GM18511 (cell line): ENCODE measurements around the gene ACSS2.
A peak's percentile ranks its signal among the peaks of the same experiment; 100 is the strongest.

Experiments
- ATAC-seq: cut with Tn5 transposase; IDR thresholded peaks from one replicate; pipeline ENCODE4 v1.9.1; 2021; ENCODE audit warnings: mild to moderate bottlenecking, moderate library complexity; ENCODE audit not compliant: unreplicated experiment

The ACSS2 gene, protein sequence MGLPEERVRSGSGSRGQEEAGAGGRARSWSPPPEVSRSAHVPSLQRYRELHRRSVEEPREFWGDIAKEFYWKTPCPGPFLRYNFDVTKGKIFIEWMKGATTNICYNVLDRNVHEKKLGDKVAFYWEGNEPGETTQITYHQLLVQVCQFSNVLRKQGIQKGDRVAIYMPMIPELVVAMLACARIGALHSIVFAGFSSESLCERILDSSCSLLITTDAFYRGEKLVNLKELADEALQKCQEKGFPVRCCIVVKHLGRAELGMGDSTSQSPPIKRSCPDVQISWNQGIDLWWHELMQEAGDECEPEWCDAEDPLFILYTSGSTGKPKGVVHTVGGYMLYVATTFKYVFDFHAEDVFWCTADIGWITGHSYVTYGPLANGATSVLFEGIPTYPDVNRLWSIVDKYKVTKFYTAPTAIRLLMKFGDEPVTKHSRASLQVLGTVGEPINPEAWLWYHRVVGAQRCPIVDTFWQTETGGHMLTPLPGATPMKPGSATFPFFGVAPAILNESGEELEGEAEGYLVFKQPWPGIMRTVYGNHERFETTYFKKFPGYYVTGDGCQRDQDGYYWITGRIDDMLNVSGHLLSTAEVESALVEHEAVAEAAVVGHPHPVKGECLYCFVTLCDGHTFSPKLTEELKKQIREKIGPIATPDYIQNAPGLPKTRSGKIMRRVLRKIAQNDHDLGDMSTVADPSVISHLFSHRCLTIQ

DNA sequence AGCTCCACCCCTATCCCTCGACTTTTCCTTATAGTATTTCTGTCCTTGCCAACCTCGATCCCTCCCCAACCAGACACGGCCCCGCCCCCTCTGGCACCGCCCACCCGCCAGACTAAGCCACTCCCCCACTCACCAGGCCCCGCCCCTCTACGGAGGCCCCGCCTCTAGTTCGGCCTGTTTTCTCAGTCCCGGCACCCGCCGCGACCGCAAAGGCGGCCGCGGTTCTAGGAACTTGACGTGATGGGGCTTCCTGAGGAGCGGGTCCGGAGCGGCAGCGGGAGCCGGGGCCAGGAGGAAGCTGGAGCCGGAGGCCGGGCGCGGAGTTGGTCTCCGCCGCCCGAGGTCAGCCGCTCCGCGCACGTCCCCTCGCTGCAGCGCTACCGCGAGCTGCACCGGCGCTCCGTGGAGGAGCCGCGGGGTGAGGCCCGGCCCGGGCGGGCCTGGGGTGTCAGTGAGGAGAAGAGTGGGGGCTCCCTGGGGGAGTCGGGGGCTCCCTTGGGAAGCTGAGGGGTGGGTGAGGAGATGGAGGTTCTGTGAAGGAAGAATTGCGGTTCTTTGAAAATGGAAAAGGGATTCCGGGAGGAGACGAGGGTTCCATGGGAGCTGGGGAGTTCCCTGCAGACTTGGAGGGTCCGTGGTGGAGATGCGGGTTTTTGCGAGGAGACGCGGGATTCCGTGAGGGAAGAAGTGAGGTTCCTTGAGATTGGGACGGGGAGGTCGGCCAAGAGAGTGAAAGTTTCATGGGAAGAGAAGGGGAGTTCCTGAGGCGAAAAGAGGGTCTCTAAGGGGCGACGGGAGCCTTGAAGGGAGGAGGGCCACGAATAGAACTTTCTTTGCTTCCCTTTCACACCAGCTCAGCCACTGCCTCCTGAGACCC is at the start of gene ACSS2:
Gene ACSS2, plus strand, starts transcription at position 207 of the 877 bp plus-strand sequence. Its CDS starts 34 bp downstream, at position 241.
- ATAC-seq = peak; percentile 42

DNA sequence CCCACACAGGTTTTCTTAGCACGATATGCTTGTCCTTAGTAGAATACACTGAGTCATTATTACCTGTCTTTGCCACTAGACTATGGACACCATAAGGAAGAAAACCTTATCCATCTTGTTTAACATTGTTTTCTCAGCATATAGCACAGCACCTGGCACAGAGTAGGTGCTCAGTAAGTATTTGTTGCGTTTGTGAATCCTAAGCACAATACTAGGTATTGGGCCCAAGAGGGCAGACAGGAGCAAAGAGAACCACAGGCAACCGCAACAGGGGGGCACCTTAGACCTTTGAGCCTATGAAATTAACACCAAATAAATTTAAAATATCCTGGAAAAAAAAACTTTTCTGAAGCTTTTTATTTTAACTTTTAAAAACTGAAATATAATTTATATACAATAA is 47.2 kb upstream of the ACSS2 start:
- ATAC-seq = no peak

DNA sequence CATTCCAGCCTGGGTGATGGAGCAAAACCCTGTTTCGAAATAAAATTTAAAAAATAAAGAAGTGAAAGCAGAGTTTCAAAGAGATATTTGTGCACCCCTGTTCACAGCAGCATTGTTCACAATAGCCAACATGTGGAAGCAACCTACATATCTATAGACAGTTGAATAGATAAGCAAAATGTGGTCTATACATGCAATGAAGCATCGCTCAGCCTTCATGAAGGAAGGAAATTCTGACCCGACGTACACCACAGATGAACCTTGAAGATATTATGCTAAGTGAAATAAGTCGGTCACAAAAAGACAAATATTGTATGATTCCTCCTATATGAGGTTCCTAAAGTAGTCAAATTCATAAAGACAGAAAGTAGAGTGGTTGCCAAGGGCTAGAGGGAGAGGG is 44.5 kb upstream of the ACSS2 start:
- ATAC-seq = no peak

DNA sequence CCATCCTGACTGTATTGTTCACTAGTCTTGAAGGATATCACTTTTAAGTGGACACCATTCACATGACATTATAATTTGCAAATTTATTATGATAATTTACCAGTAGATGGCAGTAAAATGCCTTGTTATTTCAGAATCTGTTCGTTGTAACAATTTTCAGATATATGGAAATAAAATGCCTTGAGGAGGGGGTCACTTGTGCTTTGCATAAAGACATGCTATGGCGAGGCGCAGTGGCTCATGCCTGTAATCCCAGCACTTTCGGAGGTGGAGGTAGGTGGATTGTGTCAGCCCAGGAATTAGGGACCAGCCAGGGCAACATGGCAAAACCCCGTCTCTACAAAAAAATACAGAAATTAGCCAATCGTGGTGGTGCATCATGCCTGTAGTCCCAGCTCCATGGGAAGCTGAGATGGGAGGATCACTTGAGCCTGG is 41.9 kb upstream of the ACSS2 start:
- ATAC-seq = no peak

DNA sequence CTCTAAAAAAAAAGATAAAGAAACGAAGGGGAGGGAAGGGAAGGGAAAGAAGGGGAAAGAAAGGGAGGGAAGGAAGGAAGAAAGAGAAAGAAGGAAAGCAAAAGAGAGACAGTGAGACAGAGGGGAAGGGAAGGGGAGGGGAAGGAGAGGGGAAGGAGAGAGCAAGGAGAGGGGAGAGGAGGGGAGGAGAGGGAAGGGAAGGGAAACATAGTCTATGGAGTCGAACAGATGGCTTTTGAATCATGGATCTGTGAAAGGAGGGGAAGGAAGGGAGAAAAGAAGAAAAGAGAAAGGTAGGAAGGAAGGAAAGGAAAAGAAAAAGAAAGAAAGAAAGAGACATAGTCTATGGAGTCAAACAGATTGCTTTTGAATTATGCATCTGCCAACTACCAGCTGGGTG is 34.3 kb upstream of the ACSS2 start:
- ATAC-seq = no peak

DNA sequence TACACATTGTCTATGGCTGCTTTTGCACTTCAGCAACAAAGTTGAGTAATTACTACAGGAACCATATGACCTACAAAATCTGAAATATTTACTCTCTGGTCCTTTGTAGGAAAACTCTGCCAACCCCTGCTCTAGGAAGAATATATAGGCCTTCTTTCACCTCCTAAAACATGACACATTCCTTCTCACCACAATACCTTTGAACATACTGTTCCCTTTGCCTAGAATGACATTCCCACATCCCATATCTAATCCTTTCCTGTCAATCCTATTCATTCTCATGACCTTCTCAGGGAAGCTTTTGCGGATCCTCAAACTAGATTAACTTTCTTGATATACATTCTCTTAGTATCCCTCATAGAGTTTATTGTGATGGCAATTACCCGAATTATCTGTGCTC is 33.0 kb upstream of the ACSS2 start:
- ATAC-seq = no peak

DNA sequence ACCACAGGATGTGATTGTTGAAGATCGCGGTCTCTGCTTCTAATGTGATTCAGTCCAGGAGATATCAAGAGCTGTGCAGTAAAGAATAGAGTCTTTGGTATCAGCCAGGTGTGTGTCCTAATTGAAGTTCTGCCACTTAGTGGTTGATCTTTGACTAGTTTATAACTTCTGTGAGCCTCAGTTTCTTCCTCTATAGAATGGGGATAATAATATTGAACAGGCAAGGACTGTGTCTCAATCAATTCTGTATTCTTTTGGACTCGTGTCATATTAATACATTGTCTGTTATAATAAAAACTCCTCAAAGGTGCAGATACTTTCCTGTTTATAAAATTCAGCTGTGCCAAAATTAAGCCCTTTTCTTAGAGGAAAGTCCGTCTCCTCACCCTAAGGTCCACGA is 27.8 kb upstream of the ACSS2 start:
- no peak for ATAC-seq

DNA sequence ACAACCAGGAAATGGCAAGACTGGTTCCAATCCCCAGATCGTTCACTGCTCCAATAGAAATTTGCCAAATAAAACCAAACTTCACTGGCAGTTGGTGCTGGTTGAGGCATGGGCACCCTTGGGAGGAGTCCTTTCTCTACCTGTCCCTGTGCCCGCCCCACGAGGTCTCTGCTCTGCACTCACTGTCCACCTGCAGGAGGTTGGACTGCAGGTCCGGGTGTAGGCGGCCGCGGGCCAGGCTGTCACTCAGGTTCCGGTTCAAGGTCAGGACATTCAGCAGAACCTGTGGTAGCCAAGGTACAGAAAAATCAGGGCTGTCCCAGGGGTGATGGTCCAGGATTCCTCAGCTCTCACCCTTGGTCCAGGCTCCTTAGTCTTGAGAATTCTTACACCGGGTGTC is 26.6 kb upstream of the ACSS2 start:
- no peak for ATAC-seq

DNA sequence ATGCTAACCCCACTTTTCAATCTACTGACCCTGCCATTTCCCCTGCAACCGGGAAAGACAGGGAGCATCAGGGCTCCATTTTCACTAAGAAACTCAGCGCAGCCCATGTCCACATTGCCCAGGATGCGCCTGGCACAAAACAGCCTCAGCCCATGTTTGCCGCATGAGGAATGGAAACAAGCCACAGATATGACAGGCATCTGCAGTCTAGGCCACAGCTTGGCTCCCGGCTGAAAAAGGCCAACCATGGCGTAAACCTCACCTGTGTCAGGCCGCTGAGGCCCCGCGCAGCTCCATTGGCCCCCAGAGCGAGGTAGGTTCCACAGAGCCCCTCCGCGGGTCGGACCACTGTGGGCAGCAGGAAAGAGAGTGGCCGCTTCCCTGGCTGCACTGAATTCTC is 25.4 kb upstream of the ACSS2 start:
- no peak for ATAC-seq

DNA sequence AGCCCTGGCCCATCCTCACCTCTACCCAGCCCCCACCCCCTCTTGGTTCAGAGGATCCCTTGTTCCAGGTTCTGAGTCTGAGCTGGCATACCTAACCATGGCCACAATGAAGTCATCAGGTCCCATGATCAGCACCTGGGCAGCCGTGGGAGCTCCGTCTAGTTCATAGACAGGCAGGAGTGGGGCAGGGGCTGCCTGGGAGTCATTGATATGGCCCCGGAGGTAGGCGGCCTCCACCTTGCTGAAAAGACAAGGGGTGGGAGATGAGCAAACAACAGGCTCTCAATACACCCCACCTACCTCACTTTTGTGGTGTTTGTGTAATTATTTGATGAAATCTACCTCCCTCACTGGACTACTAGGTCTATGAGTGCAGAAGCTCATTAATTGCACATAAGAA is 24.1 kb upstream of the ACSS2 start:
- no peak for ATAC-seq

DNA sequence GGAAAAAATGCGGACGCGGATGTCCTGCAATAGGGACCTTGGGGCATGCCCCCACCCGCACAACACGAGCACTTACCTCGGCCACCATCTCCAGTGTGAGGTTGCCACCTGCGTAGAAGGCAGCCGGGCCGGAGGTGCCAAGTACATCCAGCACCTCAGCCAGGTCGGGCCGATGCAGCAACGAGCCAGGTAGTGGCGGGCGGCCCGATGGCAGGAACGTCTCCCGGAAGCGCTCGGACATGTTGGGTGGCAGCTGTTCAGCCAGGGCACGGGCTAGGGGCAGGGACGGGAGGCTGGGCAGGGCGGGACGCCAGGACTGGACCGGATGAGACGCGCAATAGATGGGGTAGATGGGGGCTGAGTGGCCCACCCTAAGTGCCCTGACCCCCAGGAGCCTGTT is 17.0 kb upstream of the ACSS2 start:
- no peak for ATAC-seq

DNA sequence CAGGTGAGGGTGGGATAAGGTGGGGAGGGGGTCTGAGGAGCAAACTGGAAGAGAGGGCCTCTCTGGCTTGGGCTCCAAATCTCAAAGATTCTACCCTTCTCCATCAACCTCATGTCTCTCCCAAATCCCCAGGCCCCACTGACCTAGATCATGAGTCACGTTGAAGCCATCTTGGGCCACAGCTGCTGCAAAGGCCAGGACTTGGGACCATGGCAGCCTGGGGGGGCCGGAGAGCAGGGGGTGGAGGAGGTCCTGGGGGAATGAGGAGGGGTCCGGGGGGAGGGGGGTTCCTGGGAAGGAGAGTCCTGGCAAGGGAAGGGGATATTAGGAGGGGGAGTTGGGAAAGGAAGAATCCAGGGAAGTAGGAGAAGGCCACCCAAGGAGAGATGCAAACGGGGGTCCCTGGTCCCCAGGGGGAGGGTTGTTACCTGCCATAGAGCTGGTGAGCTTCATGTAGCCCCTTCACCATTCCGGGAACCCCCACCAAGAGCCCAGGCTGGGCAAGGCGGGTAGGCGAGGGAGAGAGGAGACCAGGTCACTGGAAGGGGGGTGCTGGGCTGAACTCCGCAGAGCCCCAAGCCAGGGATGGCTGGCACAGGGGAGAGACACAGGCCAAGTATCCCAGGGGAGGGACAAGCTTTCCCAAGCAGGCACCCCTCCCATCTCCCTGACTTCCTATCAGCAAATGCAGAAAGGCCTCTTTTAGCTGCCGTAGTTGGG is 16.4 kb upstream of the ACSS2 start:
- ATAC-seq = no peak

DNA sequence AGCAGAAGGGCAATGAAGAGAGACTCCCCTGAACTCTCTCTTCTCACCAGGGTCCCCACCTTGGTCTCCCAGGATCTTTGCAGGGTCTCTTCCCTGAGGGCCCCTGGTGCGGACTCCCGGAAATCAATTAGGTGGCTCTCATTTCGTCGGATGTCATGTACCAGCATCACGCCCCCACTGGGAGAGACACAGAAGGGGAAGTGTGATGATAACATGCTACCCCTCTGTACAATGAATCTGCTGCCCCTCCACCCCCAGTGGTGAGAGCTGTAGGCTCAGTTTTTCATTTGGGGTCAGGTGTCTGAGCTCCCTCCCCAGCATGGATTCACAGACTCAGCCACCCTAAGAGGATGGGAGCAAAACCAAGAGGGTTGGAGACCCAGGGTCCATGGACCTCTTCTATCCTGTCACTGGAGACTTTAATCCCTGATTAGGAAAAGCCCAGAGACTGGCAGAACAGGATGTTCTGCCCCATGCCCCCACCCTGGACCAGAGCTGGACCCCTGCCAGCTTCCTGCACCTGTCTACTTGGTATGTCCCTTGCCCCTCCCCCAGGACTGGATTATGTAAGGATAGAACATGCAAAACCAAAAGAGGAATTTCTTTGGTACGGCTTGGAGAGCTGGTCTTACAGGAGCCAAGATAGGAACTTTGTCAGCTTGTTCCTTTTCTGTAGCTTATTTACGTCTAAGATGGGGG is 14.9 kb upstream of the ACSS2 start:
- no peak for ATAC-seq

DNA sequence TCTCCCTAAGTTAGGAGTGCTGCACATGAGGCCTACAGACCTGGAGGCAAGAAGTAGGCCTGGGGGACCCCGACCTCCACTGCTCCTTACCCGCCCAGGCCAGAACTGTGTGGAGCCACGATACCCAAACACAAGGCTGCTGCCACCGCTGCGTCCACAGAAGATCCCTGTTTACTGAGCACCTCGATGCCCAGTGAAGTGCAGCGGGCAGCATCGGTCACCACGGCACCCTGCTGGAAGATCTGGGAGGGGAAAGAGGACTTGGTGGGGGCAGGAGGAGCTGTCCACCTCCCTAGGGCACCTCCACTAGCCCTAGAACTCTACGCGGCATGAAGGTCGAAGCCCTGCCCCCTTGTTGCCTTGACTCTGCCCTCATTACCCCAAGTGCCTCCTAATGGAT is 13.7 kb upstream of the ACSS2 start:
- no peak for ATAC-seq

DNA sequence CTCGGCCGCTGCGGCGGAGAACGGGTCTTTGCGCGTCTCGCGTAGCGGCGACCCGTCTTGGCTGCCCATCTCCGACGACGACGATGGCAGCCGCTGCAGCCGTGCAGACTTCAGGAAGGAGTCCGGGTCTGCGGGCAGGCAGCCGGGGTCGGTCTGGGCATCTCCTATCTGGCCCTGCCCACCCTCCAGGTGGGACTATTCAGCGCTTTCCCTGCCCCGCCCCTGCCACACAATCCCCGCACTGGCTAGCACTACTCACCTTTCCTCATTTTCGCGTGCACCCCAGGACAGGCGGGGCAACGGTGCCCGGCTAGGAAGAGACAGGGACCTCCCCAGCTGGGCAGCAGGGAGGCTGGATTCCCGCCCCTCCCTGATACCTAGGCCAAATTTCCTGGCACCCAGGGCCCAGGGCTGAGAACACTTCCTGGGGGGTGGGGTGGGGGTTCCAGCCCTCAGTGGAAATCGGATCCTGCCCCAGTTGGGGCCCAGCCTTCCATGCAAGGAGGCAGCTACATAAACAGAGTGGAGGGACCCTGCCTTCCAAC is 12.9 kb upstream of the ACSS2 start:
- no peak for ATAC-seq

DNA sequence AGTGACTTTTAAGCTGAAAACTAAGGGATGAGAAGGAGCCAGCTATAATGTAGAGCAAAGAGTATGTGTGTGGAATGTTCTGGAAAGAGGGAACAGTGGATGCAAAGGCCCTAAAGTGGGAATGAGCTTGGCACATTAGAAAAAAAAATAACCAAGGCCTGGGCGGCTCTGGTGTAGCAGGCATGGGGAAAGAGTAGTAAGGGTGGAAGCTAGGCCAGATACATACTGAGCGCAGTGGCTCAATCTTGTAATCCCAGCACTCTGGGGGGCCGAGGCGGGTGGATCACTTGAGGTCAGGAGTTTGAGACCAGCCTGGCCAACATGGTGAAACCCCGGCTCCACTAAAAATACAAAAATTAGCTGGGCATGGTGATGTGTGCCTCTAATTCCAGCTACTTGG is 12.2 kb upstream of the ACSS2 start:
- no peak for ATAC-seq

DNA sequence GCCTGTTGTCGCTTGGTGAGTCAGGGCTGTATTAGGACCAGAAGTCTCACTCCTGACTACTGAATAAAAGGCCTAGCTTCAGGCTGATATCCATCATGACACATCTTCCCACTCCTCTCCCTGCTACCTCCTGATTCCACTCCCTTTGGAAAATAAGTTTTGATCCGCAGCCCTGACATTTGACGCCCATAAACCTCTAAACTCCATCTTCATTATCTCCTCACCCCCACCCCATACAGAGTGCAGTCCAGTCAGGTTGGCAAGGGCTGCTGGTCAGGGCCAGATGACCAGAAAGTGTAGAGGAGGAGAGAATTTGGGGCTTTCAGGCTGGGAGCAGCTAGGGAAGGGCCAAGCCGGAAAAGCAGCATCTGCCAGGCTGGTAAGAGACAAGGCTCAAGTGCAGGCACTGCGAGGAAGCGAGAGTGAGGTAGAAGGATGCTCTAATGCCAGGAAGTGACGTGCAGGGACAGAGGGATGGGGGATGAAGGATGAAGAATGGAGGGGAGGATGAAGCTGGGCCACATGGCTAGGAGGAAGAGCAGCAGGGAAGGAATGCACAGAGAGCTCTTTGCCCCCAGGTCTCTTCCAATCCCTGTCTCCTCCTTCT is 5.0 kb upstream of the ACSS2 start:
- ATAC-seq = no peak

DNA sequence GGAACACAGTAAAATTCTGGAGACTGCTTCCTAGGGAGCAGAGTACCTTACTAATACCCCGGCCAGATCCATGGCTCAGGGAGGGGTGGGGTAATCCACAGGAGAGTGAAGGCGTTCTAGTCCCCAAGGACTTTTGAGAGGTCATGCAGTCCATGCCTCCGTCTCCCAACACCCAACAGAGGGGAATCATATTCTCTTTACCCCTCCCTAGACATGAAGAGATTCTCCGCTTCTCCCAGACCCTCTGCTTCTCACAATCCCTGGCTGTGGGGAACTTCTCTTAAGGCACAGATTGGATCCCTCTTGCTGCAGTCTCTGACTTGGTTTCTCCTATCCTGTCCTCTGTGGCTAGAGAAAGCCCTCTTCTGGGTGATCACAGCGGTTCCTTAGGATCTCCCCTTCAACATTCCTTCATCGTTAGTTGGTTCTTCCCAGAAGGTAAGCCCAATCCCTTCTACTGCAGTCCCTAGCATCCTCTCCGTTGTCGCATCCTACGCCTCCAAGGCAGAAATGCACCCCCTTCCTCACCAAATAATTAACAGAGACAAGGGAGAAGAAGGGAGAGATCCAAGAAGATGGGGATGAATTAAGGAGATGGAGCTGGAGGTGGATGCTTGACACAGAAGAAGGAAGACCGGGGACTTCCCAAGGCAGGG is 4.3 kb upstream of the ACSS2 start:
- ATAC-seq = no peak

DNA sequence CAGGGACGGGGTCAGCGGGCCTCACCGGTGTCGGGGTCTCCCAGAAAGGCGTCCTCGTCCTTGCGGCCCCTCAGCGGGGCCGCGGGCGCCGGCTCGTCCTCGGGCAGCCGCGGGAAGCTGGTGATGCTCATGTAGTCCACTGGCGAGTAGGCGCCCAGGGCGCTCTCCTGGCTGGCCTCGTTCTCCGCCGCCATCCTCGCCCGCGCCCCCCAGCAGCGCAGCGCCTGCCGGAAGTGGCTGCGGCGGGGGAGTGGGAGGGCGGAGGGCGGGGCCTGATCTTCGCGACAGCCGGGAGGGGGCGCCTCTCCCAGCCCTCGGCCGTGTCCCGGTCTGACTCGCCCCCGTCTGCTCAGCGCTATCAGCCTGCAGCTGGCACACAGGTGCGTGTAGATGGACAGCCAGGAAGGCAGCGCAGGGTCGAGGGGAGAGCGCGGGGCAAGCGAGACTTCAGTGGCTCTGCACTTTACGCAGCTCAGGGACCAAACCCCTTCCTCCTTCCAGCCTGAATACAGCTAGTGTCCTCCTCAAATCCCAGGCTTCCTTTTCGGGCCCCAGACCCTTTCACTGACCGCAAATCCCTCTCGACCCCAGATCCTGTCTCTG is 3.7 kb upstream of the ACSS2 start, which contains the start of gene GGT7:
Gene GGT7, minus strand, starts transcription at position 235 of the 603 bp plus-strand sequence. Its CDS starts 41 bp downstream, at position 194.
- peak; percentile 43 for ATAC-seq
